Frontal cortex (tissue), 4 donors: Measurements from ENCODE around the gene ZMYM2. TPM values are rescaled to one million over a fixed set of nuclear protein-coding genes. Genes with fewer than 3 reads are reported as not detected.

Experiments
- DNase-seq, 2 donors: peaks; one replicate each; pipeline ENCODE4 v3.0.0; 2012; ENCODE audit warnings: low spot score in 2 of 2
- FAIRE-seq: peaks from 2 replicates; lab custom pipeline; 2012; peaks lifted over from hg19 to GRCh38; lab: Jason Lieb, UNC
- total RNA-seq: library from RNA; depleted of rRNA; stranded (reverse); fragments of >200 nt; gene quantifications from one replicate; pipeline ENCODE4 v1.2.3, GENCODE V29; 2014
- donor health status: control.
- donor health status: control.
- donor health status: control.

ZMYM2 gene
- total RNA-seq, 1 donor from 2014 or later, result 180 TPM

- no peak for DNase-seq
- FAIRE-seq, result no peak
Observed at GRCh38 chr13:20093951-20094350, 135.4 kb downstream of the ZMYM2 start.

- DNase-seq, result no peak
- no peak for FAIRE-seq
Observed at GRCh38 chr13:20099319-20099718, 140.8 kb downstream of the ZMYM2 start.

GRCh38 chr13:20101467-20102316 is 143.2 kb downstream of the ZMYM2 start:
- no peak for FAIRE-seq
- no peak for DNase-seq

- DNase-seq, result no peak
- FAIRE-seq, result no peak
Observed at GRCh38 chr13:20102525-20103180, 144.1 kb downstream of the ZMYM2 start.

- no peak for FAIRE-seq
- DNase-seq, result no peak
Observed at GRCh38 chr13:20105161-20105689, 146.7 kb downstream of the ZMYM2 start.

- FAIRE-seq (no peak), DNase-seq (no peak)
Observed at GRCh38 chr13:20106742-20107141, 148.2 kb downstream of the ZMYM2 start.

- FAIRE-seq, result no peak
Observed at GRCh38 chr13:20109037-20109436, 150.5 kb downstream of the ZMYM2 start.

GRCh38 chr13:20114066-20114610 is 155.6 kb downstream of the ZMYM2 start:
- DNase-seq, result no peak
- no peak for FAIRE-seq

More at GRCh38 chr13:20109037-20109436, 150.5 kb downstream of the ZMYM2 start:
- no peak for DNase-seq

GRCh38 chr13:20116213-20116612 is 157.7 kb downstream of the ZMYM2 start:
- FAIRE-seq, result no peak
- DNase-seq, result no peak

- FAIRE-seq (no peak), DNase-seq (peak; percentile 75 to 82)
Observed at GRCh38 chr13:20118268-20119140, 160.0 kb downstream of the ZMYM2 start.

- FAIRE-seq, result no peak
- DNase-seq, result no peak
Observed at GRCh38 chr13:20119960-20120359, 161.4 kb downstream of the ZMYM2 start.

GRCh38 chr13:20121159-20121525 is 162.6 kb downstream of the ZMYM2 start:
- FAIRE-seq (no peak), DNase-seq (no peak)

- FAIRE-seq (no peak), DNase-seq (no peak)
Observed at GRCh38 chr13:20124303-20124702, 165.8 kb downstream of the ZMYM2 start.

- FAIRE-seq (peak; percentile 88), DNase-seq (no peak)
Observed at GRCh38 chr13:20125129-20125782, 166.7 kb downstream of the ZMYM2 start.

- no peak for FAIRE-seq
- no peak for DNase-seq
Observed at GRCh38 chr13:20125783-20126165, 167.2 kb downstream of the ZMYM2 start.

GRCh38 chr13:20126541-20127261 is 168.2 kb downstream of the ZMYM2 start:
- DNase-seq (no peak), FAIRE-seq (no peak)

- DNase-seq (no peak), FAIRE-seq (no peak)
Observed at GRCh38 chr13:20127262-20127561, 168.7 kb downstream of the ZMYM2 start.

GRCh38 chr13:20127562-20128458 is 169.3 kb downstream of the ZMYM2 start:
- DNase-seq (peak; percentile 62 to 72), FAIRE-seq (no peak)
